A673 (cell line): ENCODE measurements around the gene KCTD16.

Experiments used
- CTCF ChIP-seq: fragments of 300-800, 200-600 bp; sonication (generic); conservative IDR thresholded peaks from 2 replicates; pipeline ENCODE4 v1.5.1; 2017; ENCODE audit warnings: low read depth, mild to moderate bottlenecking, antibody characterized with exemption, low read length, moderate library complexity, mixed read lengths
- EZH2 ChIP-seq: fragments of 200-600 bp; sonication (generic); IDR thresholded peaks from 2 replicates; pipeline ENCODE4 v1.6.1; 2017; ENCODE audit warnings: borderline replicate concordance, low read depth, mild to moderate bottlenecking, mixed read lengths, antibody characterized with exemption, low read length; ENCODE audit not compliant: poor library complexity, severe bottlenecking

GRCh38 chr5:144377207-144377606, 206.5 kb downstream of the KCTD16 start:
- no peak for TF ChIP-seq CTCF
- TF ChIP-seq EZH2 = no peak
